Epidermal melanocyte (primary cell): ENCODE results near the gene WDR55.
A peak's percentile ranks its signal among the peaks of the same experiment; 100 is the strongest.
"Not testable (repeated sequence)": the region's sequence is repeated elsewhere in the genome, so short reads cannot be mapped to it uniquely, and the experiment has no call there.

Experiments used
- DNase-seq: peaks from one replicate; pipeline ENCODE4 v3.0.0; 2011; ENCODE audit warnings: low spot score; ENCODE audit not compliant: insufficient read length

The WDR55 gene

GRCh38 chr5:140647042-140647419, 17.7 kb upstream of the WDR55 start:
- DNase-seq, result no peak

GRCh38 chr5:140658870-140659269, 5.8 kb upstream of the WDR55 start:
- no peak for DNase-seq

GRCh38 chr5:140660371-140660770, 4.3 kb upstream of the WDR55 start:
- not testable (repeated sequence) for DNase-seq

DNA sequence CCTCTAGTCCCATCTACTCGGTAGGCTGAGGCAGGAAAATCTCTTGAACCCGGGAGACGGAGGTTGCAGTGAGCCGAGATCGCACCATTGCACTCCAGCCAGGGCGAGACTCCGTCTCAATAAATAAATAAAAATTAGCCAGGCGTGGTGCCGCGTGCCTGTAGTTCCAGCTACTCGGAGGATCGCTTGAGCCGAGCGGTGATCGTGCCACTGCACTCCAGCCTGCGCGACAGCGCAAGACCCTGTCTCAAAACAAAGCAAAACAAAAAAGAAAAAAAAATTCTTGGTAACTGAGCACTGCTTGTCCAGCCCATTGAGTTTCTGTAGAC, 710 bp upstream of the WDR55 start:
- DNase-seq, result no peak

GRCh38 chr5:140671035-140671434, 6.3 kb downstream of the WDR55 start:
- DNase-seq, result not testable (repeated sequence)

GRCh38 chr5:140671472-140672125, 6.9 kb downstream of the WDR55 start:
- DNase-seq, result no peak

DNA sequence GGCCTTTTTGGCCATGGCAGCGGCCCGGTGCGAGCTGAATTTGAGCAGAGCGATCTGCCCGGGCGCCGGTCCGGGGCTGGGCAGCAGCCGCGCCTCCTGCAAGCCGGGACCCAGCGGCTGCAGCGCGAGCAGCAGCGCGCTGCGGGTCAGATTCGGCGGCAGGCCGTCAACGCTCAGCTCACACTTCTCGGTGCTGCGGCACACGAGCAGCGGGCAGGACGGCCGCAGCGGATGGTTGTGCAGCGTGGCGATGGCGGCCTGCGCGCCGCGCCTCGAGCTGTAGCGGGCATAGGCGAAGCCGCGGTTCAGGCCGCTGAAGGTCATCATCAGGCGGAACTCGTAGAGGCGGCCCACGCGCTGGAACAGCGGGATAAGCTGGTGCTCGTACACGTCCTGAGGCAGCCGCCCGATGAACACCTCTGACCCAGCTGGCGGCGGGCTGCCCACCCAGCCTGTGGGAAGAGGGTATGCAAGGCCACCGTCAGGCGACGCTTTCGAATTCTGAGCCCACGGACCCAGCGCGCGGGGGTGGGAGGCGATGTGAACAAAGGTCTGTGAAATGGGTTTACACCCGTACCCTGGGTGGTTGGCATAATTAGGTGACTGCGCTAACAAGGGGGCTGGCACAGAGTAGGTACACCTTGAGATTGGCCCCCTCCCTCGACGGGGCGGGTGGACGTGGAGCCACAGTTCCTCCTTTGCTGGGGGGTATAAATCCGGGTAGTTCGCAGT, 7.9 kb downstream of the WDR55 start:
- no peak for DNase-seq

GRCh38 chr5:140673187-140673976, 8.7 kb downstream of the WDR55 start, which contains the start of gene DND1:
Gene DND1, minus strand, starts transcription at chr5:140673576. Its CDS starts 34 bp downstream, at chr5:140673542.
- DNase-seq, result no peak

GRCh38 chr5:140674211-140674610, 9.5 kb downstream of the WDR55 start:
- DNase-seq, result no peak

DNA sequence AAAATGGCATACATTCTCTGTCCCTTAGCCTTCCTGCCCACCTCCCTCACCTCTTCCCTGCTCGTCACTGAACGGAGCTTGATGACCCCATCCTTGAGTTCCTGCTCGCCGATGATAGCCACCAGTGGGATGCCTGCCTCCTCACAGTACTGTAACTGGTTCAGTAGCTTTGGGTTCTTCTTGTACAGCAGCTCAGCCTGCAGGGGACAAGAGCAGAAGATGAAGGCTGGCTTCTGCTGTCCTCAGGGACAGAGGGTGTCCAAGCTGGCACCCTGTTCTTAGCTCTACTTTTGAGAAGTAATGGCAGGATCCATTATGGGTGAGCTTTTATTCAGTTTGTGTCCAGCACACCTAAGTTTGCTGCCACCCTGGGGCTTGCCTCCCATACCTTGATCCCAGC, 9.9 kb downstream of the WDR55 start:
- DNase-seq, result no peak

- no peak for DNase-seq
Observed at GRCh38 chr5:140677947-140678346, 13.2 kb downstream of the WDR55 start.

DNA sequence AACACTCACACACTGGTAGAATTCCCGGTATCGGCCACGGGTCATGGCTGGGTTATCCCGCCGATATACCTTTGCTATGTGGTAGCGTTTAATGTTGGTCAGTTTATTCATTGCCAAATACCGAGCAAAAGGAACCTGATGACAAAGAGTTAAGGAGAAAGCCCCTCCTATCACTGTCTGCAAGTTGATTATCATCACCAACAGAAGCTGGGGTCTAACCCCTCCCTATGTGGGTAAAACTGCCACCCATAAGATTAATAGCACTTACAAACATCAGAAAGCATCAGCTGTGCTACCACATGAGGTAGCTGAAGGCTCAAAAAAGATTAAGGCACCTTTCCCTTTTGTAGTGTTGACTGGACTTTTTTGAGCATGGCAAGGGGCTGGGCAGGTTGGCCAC, 14.3 kb downstream of the WDR55 start:
- DNase-seq, result no peak

DNA sequence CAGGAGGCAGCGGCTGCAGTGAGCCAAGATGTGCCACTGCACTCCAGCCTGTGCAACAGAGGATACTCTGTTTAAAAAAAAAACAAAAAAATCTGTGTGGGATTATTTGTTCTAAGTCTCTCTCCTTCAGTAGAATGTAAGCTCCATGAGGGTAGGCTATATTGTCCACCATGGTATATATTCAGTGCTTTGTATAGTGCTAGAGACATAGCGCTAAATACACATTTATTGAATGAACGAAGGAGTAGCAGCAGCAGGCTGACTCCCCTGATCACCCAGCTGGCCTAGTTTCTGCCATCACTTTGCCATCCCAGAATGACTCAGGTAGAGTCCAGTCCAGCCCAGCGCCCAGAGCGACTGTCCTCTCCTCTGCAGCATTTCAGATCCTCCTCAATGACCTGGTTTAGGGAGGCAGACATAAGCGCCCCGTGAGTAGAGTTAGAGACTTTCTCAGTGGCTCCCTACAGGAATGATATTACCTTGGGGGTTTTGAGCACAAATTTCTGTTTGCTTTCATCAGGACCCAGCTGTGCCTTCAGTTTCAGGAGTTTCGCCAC, 25.8 kb downstream of the WDR55 start:
- DNase-seq, result no peak

GRCh38 chr5:140690941-140691924, 26.5 kb downstream of the WDR55 start, which contains the start of the genes HARS1 and HARS2:
Gene HARS1, minus strand, starts transcription at chr5:140691370. Its CDS starts 66 bp downstream, at chr5:140691304.
Gene HARS2, plus strand, starts transcription at chr5:140691455. Its CDS starts 194 bp downstream, at chr5:140691649.
- peak; percentile 93 for DNase-seq

DNA sequence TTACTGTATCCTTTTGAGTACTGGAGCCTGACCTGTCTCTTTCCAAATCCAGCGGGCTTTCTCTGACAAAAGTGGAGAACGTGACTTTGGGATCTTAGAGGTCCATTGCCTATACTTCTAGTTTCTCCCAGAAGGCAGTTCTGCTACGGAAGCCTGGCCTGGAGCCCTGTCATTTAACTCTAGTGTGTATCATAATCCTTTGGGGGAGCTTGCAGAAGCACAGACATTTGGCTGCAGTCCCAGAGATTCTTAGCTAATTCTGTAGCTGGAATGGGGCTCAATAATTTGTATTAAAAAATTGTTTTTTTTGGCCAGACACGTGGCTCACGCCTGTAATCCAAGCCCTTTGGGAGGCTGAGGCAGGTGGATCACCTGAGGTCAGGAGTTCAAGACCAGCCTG, 29.6 kb downstream of the WDR55 start:
- no peak for DNase-seq

DNA sequence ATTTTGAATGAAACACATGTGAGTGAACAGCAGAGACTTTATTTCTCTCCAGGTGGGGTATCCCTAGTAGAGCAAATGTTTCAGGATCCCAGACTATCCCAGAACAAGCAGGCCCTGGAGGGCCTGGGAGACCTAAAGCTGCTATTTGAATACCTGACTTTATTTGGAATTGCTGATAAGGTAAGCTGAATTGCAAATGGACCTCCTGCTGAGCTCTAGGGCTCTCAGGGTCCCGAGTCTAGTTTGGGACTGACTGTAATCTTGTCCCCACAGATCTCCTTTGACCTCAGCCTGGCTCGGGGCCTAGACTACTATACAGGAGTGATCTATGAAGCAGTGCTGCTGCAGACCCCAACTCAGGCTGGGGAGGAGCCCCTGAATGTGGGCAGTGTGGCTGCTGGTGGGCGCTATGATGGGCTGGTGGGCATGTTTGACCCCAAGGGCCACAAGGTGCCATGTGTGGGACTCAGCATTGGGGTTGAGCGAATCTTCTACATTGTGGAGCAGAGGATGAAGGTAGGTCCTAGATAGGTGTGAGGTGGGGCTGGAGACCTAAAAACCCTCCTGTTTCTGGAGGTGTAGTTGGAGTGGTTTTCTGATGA, 32.3 kb downstream of the WDR55 start:
- no peak for DNase-seq

DNA sequence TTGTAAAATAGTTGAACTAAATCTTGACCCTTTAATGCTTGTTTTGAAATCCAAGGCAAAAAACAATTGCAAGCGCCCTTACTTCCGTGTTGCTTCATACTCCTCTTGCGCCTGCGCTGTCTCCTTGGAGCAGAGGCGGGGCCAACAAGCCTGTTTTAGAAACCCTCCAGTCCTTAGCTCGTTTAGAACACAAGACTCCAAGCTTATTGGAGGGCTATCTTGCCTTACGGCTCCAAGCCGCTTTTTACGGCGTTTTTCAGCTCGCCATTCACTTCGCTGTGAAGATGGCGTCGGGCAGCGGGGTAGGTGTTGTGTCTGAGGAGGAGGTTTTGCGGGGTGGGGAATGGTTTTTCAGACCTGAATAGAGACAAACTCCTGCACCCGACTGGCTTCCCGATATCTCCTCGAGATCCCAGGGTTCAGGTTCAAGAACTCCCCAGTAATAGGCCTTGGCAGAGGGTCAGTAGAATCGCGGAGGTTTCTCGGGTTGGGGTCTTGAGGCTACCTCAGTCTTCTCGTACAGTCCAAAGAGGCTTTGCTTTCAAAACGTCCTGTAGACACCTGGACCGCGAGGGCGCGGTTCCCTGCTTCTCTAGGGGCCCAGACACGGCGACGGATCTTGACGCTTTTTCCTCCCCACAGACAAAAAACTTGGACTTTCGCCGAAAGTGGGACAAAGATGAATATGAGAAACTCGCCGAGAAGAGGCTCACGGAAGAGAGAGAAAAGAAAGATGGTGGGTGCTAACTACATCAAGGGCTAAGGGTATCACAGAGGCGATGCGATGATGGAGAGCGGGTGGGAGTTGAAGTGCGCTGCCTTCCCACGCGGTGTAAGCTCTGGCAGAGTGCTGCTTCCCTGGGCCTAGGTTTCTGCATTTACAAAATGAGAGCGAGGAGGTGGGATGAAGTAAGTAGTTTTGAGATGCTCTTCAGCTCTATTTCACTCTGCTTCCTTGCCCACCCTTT, 35.8 kb downstream of the WDR55 start, which contains the start of gene ZMAT2:
Gene ZMAT2, plus strand, starts transcription at position 271 of the 968 bp plus-strand sequence. Its CDS starts 14 bp downstream, at position 285.
- peak; percentile 92 for DNase-seq

DNA sequence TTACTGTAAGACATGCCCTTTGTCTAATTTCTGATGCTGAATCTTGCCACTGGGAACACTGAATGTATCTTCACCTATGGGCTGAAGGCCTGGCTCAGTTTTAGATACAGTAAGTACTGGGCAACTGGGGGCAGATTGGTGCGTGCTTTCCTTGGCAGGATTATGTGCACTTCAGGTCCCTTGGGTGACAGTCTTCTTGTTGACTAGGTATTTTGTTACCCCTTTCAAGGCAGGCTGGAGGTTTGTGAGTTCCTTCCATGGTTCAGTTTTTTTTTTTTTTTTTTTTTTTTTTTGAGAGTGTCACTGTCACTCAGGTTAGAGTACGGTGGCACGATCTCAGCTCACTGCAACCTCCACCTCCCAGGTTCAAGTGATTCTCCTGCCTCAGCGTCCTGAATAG, 43.1 kb downstream of the WDR55 start:
- DNase-seq, result no peak

GRCh38 chr5:140708787-140709186, 44.1 kb downstream of the WDR55 start:
- not testable (repeated sequence) for DNase-seq
